Activated CD8-positive, alpha-beta memory T cell treated with anti-CD3 and anti-CD28 coated beads for 24 hours (primary cell): ENCODE measurements around the gene SPOPL.
"Not testable (repeated sequence)": the region's sequence is repeated elsewhere in the genome, so short reads cannot be mapped to it uniquely, and the experiment has no call there.

Experiments used
- DNase-seq: peaks from one replicate; pipeline ENCODE4 v3.0.0-alpha.2; 2020

SPOPL gene

GRCh38 chr2:138531913-138532312 is 30.3 kb downstream of the SPOPL start:
- no peak for DNase-seq

- no peak for DNase-seq
Measured at GRCh38 chr2:138534791-138535190, 33.2 kb downstream of the SPOPL start.

- DNase-seq, result no peak
Measured at GRCh38 chr2:138536302-138536701, 34.7 kb downstream of the SPOPL start.

GRCh38 chr2:138536740-138537139 is 35.2 kb downstream of the SPOPL start:
- DNase-seq, result no peak

GRCh38 chr2:138537170-138537915 is 35.8 kb downstream of the SPOPL start:
- DNase-seq, result no peak

- not testable (repeated sequence) for DNase-seq
Measured at GRCh38 chr2:138544206-138544605, 42.6 kb downstream of the SPOPL start.

- no peak for DNase-seq
Measured at GRCh38 chr2:138548796-138549195, 47.2 kb downstream of the SPOPL start.

- no peak for DNase-seq
Measured at GRCh38 chr2:138550172-138550571, 48.6 kb downstream of the SPOPL start.

GRCh38 chr2:138550670-138551287 is 49.2 kb downstream of the SPOPL start:
- no peak for DNase-seq

- DNase-seq, result no peak
Measured at GRCh38 chr2:138554123-138554522, 52.6 kb downstream of the SPOPL start.

- no peak for DNase-seq
Measured at GRCh38 chr2:138559641-138560040, 58.1 kb downstream of the SPOPL start.

GRCh38 chr2:138564586-138565229 is 63.1 kb downstream of the SPOPL start:
- no peak for DNase-seq

- DNase-seq, result no peak
Measured at GRCh38 chr2:138565230-138565598, 63.6 kb downstream of the SPOPL start.

- DNase-seq, result no peak
Measured at GRCh38 chr2:138572318-138572717, 70.7 kb downstream of the SPOPL start.

GRCh38 chr2:138577066-138577465 is 75.5 kb downstream of the SPOPL start:
- no peak for DNase-seq

GRCh38 chr2:138579556-138579955 is 78.0 kb downstream of the SPOPL start:
- no peak for DNase-seq

- no peak for DNase-seq
Measured at GRCh38 chr2:138581909-138582308, 80.3 kb downstream of the SPOPL start.

GRCh38 chr2:138589663-138590062 is 88.1 kb downstream of the SPOPL start:
- no peak for DNase-seq

- DNase-seq, result no peak
Measured at GRCh38 chr2:138596403-138596802, 94.8 kb downstream of the SPOPL start.

GRCh38 chr2:138600732-138601457 is 99.3 kb downstream of the SPOPL start:
- no peak for DNase-seq

GRCh38 chr2:138601458-138602165 is 100.0 kb downstream of the SPOPL start:
- DNase-seq, result no peak

- DNase-seq, result no peak
Measured at GRCh38 chr2:138602166-138602460, 100.5 kb downstream of the SPOPL start.

GRCh38 chr2:138607746-138608145 is 106.2 kb downstream of the SPOPL start:
- no peak for DNase-seq
